Hepatocyte (in vitro differentiated cells): ENCODE data around the gene RNF166.

Experiments used
- EZH2 ChIP-seq: fragments of 200-600 bp; sonication (generic); IDR thresholded peaks from 2 replicates; pipeline ENCODE4 v1.6.1; 2016; ENCODE audit warnings: antibody characterized with exemption, mild to moderate bottlenecking, borderline replicate concordance
- TF ChIP-seq, protein P1 (sequence below): fragments of 200-600 bp; sonication (generic); IDR thresholded peaks from 2 replicates; pipeline ENCODE4 v1.5.1; 2016; ENCODE audit warnings: antibody characterized with exemption, mild to moderate bottlenecking; ENCODE audit not compliant: poor library complexity

DNA sequence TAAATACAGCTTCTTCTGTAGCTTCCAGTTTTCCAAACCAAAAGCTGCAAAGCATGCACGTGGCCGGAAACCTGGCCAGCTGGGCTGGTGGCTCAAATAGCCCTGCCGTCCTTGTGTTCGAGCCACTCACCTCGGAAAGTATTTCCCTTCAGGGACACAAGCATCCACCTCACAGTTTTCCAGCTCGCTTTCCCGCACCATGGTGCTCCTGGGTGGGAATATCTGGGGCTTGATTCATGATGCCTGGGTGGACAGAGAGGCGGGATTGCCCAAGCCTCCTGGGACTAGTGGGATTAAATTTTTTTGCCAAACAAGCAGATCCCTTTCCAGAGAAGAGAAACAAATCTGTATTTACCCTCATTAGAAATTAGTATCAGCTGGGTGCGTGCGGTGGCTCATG is 36.2 kb downstream of the RNF166 start:
- TF ChIP-seq, protein P1, sequence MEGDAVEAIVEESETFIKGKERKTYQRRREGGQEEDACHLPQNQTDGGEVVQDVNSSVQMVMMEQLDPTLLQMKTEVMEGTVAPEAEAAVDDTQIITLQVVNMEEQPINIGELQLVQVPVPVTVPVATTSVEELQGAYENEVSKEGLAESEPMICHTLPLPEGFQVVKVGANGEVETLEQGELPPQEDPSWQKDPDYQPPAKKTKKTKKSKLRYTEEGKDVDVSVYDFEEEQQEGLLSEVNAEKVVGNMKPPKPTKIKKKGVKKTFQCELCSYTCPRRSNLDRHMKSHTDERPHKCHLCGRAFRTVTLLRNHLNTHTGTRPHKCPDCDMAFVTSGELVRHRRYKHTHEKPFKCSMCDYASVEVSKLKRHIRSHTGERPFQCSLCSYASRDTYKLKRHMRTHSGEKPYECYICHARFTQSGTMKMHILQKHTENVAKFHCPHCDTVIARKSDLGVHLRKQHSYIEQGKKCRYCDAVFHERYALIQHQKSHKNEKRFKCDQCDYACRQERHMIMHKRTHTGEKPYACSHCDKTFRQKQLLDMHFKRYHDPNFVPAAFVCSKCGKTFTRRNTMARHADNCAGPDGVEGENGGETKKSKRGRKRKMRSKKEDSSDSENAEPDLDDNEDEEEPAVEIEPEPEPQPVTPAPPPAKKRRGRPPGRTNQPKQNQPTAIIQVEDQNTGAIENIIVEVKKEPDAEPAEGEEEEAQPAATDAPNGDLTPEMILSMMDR, result no peak
- TF ChIP-seq EZH2, result no peak
